H1 (cell line): ENCODE measurements around the gene NDUFS3. TPM values are rescaled to one million over a fixed set of nuclear protein-coding genes. Genes with fewer than 3 reads are reported as not detected.

Source experiments
- CTCF ChIA-PET: fragments of 300-600 bp; sonication (Branson Sonifier 250); formaldehyde crosslinking; loops from one replicate; lab custom pipeline; 2021; ENCODE audit not compliant: partially characterized antibody; lab: Charles Lee
- POLR2A ChIA-PET: fragments of 300-600 bp; sonication (Branson Sonifier 250); formaldehyde crosslinking; loops from one replicate; lab custom pipeline; 2021; ENCODE audit warnings: inconsistent platforms; ENCODE audit not compliant: partially characterized antibody; lab: Charles Lee
- DNase-seq, 2 experiments: peaks; one replicate each; pipeline versions ENCODE4 v3.0.0 to v3.0.0-alpha.2; 2010 to 2022; ENCODE audit warnings: low spot score in 2 of 2, low read depth in 1 of 2, mixed read lengths in 1 of 2
- FAIRE-seq: peaks from 2 replicates; lab custom pipeline; 2011; peaks lifted over from hg19 to GRCh38; lab: Jason Lieb, UNC
- H2AFZ ChIP-seq: 2 replicates; pipeline ENCODE4 v1.8.1; 2012; ENCODE audit warnings: low read length, inconsistent platforms
- H2AK5ac ChIP-seq: 2 replicates; pipeline ENCODE4 v1.6.1; 2013; ENCODE audit warnings: low read depth, low read length
- H2BK120ac ChIP-seq: replicated peaks from 2 replicates; pipeline ENCODE3; 2013; ENCODE audit warnings: low read depth, low read length, inconsistent platforms
- H2BK12ac ChIP-seq: 2 replicates; pipeline ENCODE4 v1.6.1; 2013; ENCODE audit warnings: low read depth, low read length
- H2BK15ac ChIP-seq: 2 replicates; pipeline ENCODE4 v1.6.1; 2013; ENCODE audit warnings: low read length
- H2BK20ac ChIP-seq: 2 replicates; pipeline ENCODE4 v1.6.1; 2013; ENCODE audit warnings: low read length
- H2BK5ac ChIP-seq: 2 replicates; pipeline ENCODE4 v1.6.1; 2013; ENCODE audit warnings: low read depth, low read length
- H3K14ac ChIP-seq: 2 replicates; pipeline ENCODE4 v1.6.1; 2013; ENCODE audit warnings: inconsistent platforms; ENCODE audit not compliant: insufficient read length
- H3K18ac ChIP-seq: 2 replicates; pipeline ENCODE4 v1.6.1; 2013; ENCODE audit warnings: low read length; ENCODE audit errors: extremely low read depth
- H3K23ac ChIP-seq: 2 replicates; pipeline ENCODE4 v1.6.1; 2013; ENCODE audit warnings: inconsistent platforms; ENCODE audit not compliant: insufficient read length
- H3K23me2 ChIP-seq: 2 replicates; pipeline ENCODE4 v1.6.1; 2013; ENCODE audit warnings: low read depth, low read length
- H3K27ac ChIP-seq: 2 replicates; pipeline ENCODE4 v1.6.1; 2011; ENCODE audit warnings: low read depth, low read length, inconsistent platforms
- H3K27me3 ChIP-seq, 4 experiments: replicated peaks in 1 of 4; 1 replicate in 1 of 4; 2 replicates in 3 of 4; pipeline versions ENCODE4 v1.6.1 to v1.8.1; 2011 to 2013; ENCODE audit warnings: low read length in 3 of 4, mild to moderate bottlenecking in 3 of 4, inconsistent platforms in 2 of 4, mixed read lengths in 2 of 4, moderate library complexity in 1 of 4; ENCODE audit not compliant: control insufficient read depth in 3 of 4, insufficient read depth in 3 of 4; ENCODE audit errors: extremely low read depth in 1 of 4
- H3K36me3 ChIP-seq, 4 experiments: 2 replicates each; pipeline versions ENCODE4 v1.6.1 to v1.8.1; 2011 to 2013; ENCODE audit warnings: mild to moderate bottlenecking in 4 of 4, low read length in 3 of 4, moderate library complexity in 2 of 4, control low read depth in 1 of 4, inconsistent platforms in 1 of 4; ENCODE audit not compliant: insufficient read depth in 4 of 4, control insufficient read depth in 2 of 4
- H3K4ac ChIP-seq: replicated peaks from 2 replicates; pipeline ENCODE3; 2013; ENCODE audit warnings: low read length, low read depth, mixed read lengths, inconsistent platforms; ENCODE audit not compliant: insufficient read length
- H3K4me1 ChIP-seq, 4 experiments: replicated peaks in 1 of 4; 1 replicate in 1 of 4; 2 replicates in 3 of 4; pipeline versions ENCODE4 v1.6.1 to v1.8.1; 2011 to 2013; ENCODE audit warnings: low read length in 3 of 4, inconsistent platforms in 2 of 4, mixed read lengths in 1 of 4; ENCODE audit not compliant: insufficient read depth in 4 of 4, control insufficient read depth in 3 of 4
- H3K4me2 ChIP-seq, 2 experiments: 2 replicates each; pipeline versions ENCODE4 v1.6.1 to v1.8.1; 2011 to 2013; ENCODE audit warnings: low read depth in 2 of 2, low read length in 2 of 2, control low read depth in 1 of 2, inconsistent platforms in 1 of 2, mild to moderate bottlenecking in 1 of 2; ENCODE audit not compliant: insufficient read depth in 1 of 2
- H3K4me3 ChIP-seq, 4 experiments: fragments of 200-600, 300-600 bp in 1 of 4; sonication (generic), shearing (Covaris generic), sonication (Bioruptor Twin) in 1 of 4; 2 replicates each; pipeline versions ENCODE4 v1.5.1 to v1.8.1; 2011 to 2016; ENCODE audit warnings: low read length in 4 of 4, low read depth in 3 of 4, control low read depth in 2 of 4, inconsistent platforms in 2 of 4, mild to moderate bottlenecking in 2 of 4, mixed read lengths in 1 of 4, moderate library complexity in 1 of 4; ENCODE audit not compliant: insufficient read depth in 2 of 4; ENCODE audit errors: extremely low read depth in 1 of 4
- H3K56ac ChIP-seq: replicated peaks from 2 replicates; pipeline ENCODE3; 2013; ENCODE audit warnings: low read depth, mild to moderate bottlenecking, mixed read lengths, low read length, inconsistent platforms; ENCODE audit not compliant: insufficient read length
- H3K79me1 ChIP-seq: 2 replicates; pipeline ENCODE4 v1.6.1; 2013; ENCODE audit warnings: low read depth, low read length, control low read depth
- H3K79me2 ChIP-seq, 2 experiments: 2 replicates each; pipeline versions ENCODE4 v1.6.1 to v1.8.1; 2012 to 2013; ENCODE audit warnings: low read length in 2 of 2, mild to moderate bottlenecking in 2 of 2, inconsistent platforms in 1 of 2; ENCODE audit not compliant: insufficient read depth in 2 of 2, control insufficient read depth in 1 of 2
- H3K9ac ChIP-seq, 4 experiments: replicated peaks in 1 of 4; 1 replicate in 1 of 4; 2 replicates in 3 of 4; pipeline versions ENCODE4 v1.6.1 to v1.8.1; 2011 to 2013; ENCODE audit warnings: low read depth in 3 of 4, low read length in 3 of 4, control low read depth in 2 of 4, mild to moderate bottlenecking in 2 of 4, moderate library complexity in 2 of 4, inconsistent platforms in 1 of 4; ENCODE audit errors: extremely low read depth in 1 of 4
- H3K9me3 ChIP-seq, 2 experiments: 2 replicates each; pipeline versions ENCODE4 v1.6.1 to v1.8.1; 2012 to 2013; ENCODE audit warnings: mild to moderate bottlenecking in 2 of 2, moderate library complexity in 2 of 2, control low read depth in 1 of 2, inconsistent platforms in 1 of 2, low read depth in 1 of 2, low read length in 1 of 2, mixed read lengths in 1 of 2; ENCODE audit not compliant: insufficient read depth in 2 of 2
- H4K20me1 ChIP-seq, 2 experiments: replicated peaks in 1 of 2; 2 replicates each; pipeline versions ENCODE3 to v1.8.1; 2011 to 2013; ENCODE audit warnings: inconsistent platforms in 2 of 2, low read length in 2 of 2, mild to moderate bottlenecking in 1 of 2; ENCODE audit not compliant: insufficient read depth in 2 of 2, control insufficient read depth in 1 of 2
- H4K5ac ChIP-seq: 2 replicates; pipeline ENCODE4 v1.6.1; 2013; ENCODE audit warnings: low read length, low read depth, mixed read lengths, inconsistent platforms; ENCODE audit not compliant: insufficient read length
- H4K8ac ChIP-seq: 2 replicates; pipeline ENCODE4 v1.8.0; 2013; ENCODE audit warnings: mild to moderate bottlenecking, moderate library complexity, low read length, inconsistent platforms; ENCODE audit not compliant: insufficient read depth; ENCODE audit errors: extremely low read depth
- H4K91ac ChIP-seq: replicated peaks from 2 replicates; pipeline ENCODE3; 2013; ENCODE audit warnings: low read length, mixed read lengths, inconsistent platforms; ENCODE audit not compliant: insufficient read length
- ASH2L ChIP-seq: fragments of 200-600, 300-600 bp; sonication (generic); IDR thresholded peaks from one replicate; pipeline ENCODE4 v1.7.1; 2017; ENCODE audit warnings: low read length
- CHD2 ChIP-seq: IDR thresholded peaks from 2 replicates; pipeline ENCODE4 v1.6.1; 2012; ENCODE audit warnings: low read length, improper control_type of control experiment
- CREB1 ChIP-seq: IDR thresholded peaks from 2 replicates; pipeline ENCODE4 v1.6.1; 2012; ENCODE audit warnings: inconsistent platforms
- EP300 ChIP-seq, 2 experiments: IDR thresholded peaks; 1 replicate in 1 of 2; 2 replicates in 1 of 2; pipeline ENCODE4 v1.6.1; 2011 to 2012; ENCODE audit warnings: low read depth in 2 of 2, low read length in 2 of 2, mild to moderate bottlenecking in 2 of 2, borderline replicate concordance in 1 of 2, inconsistent platforms in 1 of 2, moderate library complexity in 1 of 2
- GABPA ChIP-seq: IDR thresholded peaks from 2 replicates; pipeline ENCODE4 v1.6.1; 2011; ENCODE audit warnings: mild to moderate bottlenecking, low read length, moderate library complexity, borderline replicate concordance; ENCODE audit not compliant: insufficient read depth
- NRF1 ChIP-seq: IDR thresholded peaks from 2 replicates; pipeline ENCODE4 v1.6.1; 2011; ENCODE audit warnings: mild to moderate bottlenecking, low read depth, low read length, improper control_type of control experiment
- RFX5 ChIP-seq: IDR thresholded peaks from 2 replicates; pipeline ENCODE4 v1.6.1; 2011; ENCODE audit warnings: low read depth, low read length, improper control_type of control experiment, borderline replicate concordance
- SP1 ChIP-seq: IDR thresholded peaks from 2 replicates; pipeline ENCODE4 v1.6.1; 2011; ENCODE audit warnings: low read depth, low read length
- SUZ12 ChIP-seq: fragments of 200-600 bp; sonication (generic); IDR thresholded peaks from 2 replicates; pipeline ENCODE4 v1.6.1; 2012; ENCODE audit warnings: mild to moderate bottlenecking, inconsistent platforms, low read length, moderate library complexity, mixed read lengths
- TAF1 ChIP-seq: IDR thresholded peaks from 2 replicates; pipeline ENCODE4 v1.6.1; 2011; ENCODE audit warnings: mild to moderate bottlenecking, low read depth, low read length
- TEAD4 ChIP-seq: IDR thresholded peaks from 2 replicates; pipeline ENCODE4 v1.6.1; 2012; ENCODE audit warnings: low read depth, low read length, inconsistent platforms, mixed read lengths
- WGBS, 2 experiments: shearing (Covaris generic) in 1 of 2; methylation state at CpG; one replicate each; pipeline versions ENCODE4 v1.1.6 to v1.1.7; 2013 to 2015; ENCODE audit warnings: low lambda C conversion rate in 2 of 2, mixed read lengths in 2 of 2, inconsistent platforms in 1 of 2, low coverage in 1 of 2, missing lambda C conversion rate in 1 of 2; ENCODE audit not compliant: insufficient replicate concordance in 2 of 2, insufficient coverage in 1 of 2, insufficient read length in 1 of 2; ENCODE audit errors: extremely low coverage in 1 of 2, missing lambda C conversion rate in 1 of 2; 5-methylcytosine and 5-hydroxymethylcytosine counted together
- polyA plus RNA-seq, 7 experiments: library from polyadenylated mRNA; depleted of rRNA in 3 of 7; stranded (reverse) in 5 of 7; unstranded in 2 of 7; fragments of >200 nt in 5 of 7; fragments of 200-250 nt in 2 of 7; gene quantifications; 1 replicate in 5 of 7; 2 replicates in 1 of 7; 4 replicates in 1 of 7; pipeline versions ENCODE4 v1.2.1 to v1.2.3, GENCODE V29; 2011 to 2013; ENCODE audit warnings: missing spikeins in 2 of 7, mixed read lengths in 2 of 7
- total RNA-seq: library from RNA; stranded (reverse); fragmentation: NEBNext Ultra II Directional; extraction: Animal tissue kit (Norgen Biotek cat#: 25700); gene quantifications from 2 replicates; pipeline ENCODE4 v1.2.1, GENCODE V29; 2021
- TF ChIP-seq, protein P1 (sequence below): IDR thresholded peaks from 2 replicates; pipeline ENCODE4 v1.6.1; 2012; ENCODE audit warnings: inconsistent platforms

Gene NDUFS3
- total and polyA plus RNA-seq, 2 of the 8 experiments (the other 6 are each of a cell fraction or from before 2014, with no cell fraction given) = 135 to 241 TPM

DNA sequence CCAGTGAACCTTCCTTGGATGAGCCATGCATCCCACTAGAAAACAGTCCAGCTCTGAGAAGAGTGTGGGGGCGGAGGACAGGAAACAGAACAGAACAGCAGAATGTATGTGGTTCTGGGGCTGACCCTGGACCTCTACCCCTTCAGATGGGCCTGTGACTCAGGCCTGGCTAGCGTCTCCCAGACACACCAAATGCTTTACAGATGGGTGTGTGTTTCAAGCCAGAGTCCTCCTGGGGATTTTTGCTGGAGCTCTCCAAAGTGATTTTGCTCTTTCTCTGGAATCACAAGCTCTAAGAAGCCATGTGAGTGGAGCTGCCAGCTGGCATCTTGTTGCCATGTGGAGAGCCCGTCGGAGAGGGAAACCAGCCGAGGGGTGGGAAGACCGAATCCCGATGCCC lies 28.5 kb downstream of the NDUFS3 start:
- Histone ChIP-seq H2AFZ (no peak overlapping the region), H3K9me3 (no peaks in the 10 kb centered on the region), H3K14ac (no peak overlapping the region), H2BK20ac (no peak overlapping the region), H2AK5ac (no peak overlapping the region), H4K8ac (no peak overlapping the region), H3K27ac (no peak overlapping the region), H3K4me2 (no peak overlapping the region), H2BK15ac (no peak overlapping the region), H2BK5ac (no peak overlapping the region), H3K4ac (no peak overlapping the region), H3K56ac (no peak overlapping the region), H4K5ac (no peak overlapping the region), H3K23me2 (no peaks in the 10 kb centered on the region), H3K79me1 (no peaks in the 10 kb centered on the region), H3K27me3 (no peaks in the 10 kb centered on the region), H3K4me1 (no peaks in the 10 kb centered on the region; a peak in 1 of 7 replicates), H3K18ac (no peak overlapping the region), H3K4me3 (no peak overlapping the region), H2BK12ac (no peak overlapping the region), H3K36me3 (no peaks in the 10 kb centered on the region; a peak in 1 of 8 replicates), H3K23ac (no peak overlapping the region)
- DNase-seq (no peak), FAIRE-seq (no peak)
- POLR2A ChIA-PET = interaction anchor here (0.6 to 2.9 kb wide), 6 partner anchors 8 to 29 kb away, joined by 4 to 14 read pairs (median 5); partner anchors contain the start of gene FAM180B
- WGBS, 2 experiments = 92% methylated on average over 7 of the region's 7 CpGs; no CpG with 5 or more reads in 1 of the 2 experiments
- no peak for TF ChIP-seq EP300 (IDR thresholded peaks at IDR 0.05; ENCODE audit: borderline replicate concordance in 1 of 2, low read depth in 2 of 2, low read length in 2 of 2)
- TF ChIP-seq SP1 = no peak
- TF ChIP-seq SUZ12 = no peak
- no peak for TF ChIP-seq RFX5
- no peak for TF ChIP-seq CHD2
- no peak for TF ChIP-seq NRF1
- no peak for TF ChIP-seq GABPA
- no peak for TF ChIP-seq TAF1
- TF ChIP-seq, protein P1, sequence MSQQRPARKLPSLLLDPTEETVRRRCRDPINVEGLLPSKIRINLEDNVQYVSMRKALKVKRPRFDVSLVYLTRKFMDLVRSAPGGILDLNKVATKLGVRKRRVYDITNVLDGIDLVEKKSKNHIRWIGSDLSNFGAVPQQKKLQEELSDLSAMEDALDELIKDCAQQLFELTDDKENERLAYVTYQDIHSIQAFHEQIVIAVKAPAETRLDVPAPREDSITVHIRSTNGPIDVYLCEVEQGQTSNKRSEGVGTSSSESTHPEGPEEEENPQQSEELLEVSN = no peak
- no peak for TF ChIP-seq ASH2L
- TF ChIP-seq CREB1 = no peak
- TF ChIP-seq TEAD4 = no peak
- TF ChIP-seq, all 59 proteins: peak for 0
- H4K20me1 ChIP-seq = no peaks in the 10 kb centered on the region
- no peak overlapping the region for H2BK120ac ChIP-seq
- no peak overlapping the region for H3K9ac ChIP-seq
- H3K79me2 ChIP-seq = no peaks in the 10 kb centered on the region
- H4K91ac ChIP-seq = no peak overlapping the region
- CTCF ChIA-PET = interaction anchor here (0.6 to 3.7 kb wide), 5 partner anchors 10 to 233 kb away, joined by 3 to 17 read pairs (median 5); no protein-coding TSS in a partner anchor
